ENCODE data around the gene GMFB. TPM values are rescaled to one million over a fixed set of nuclear protein-coding genes. Genes with fewer than 3 reads are reported as not detected.
"Not testable (repeated sequence)": the region's sequence is repeated elsewhere in the genome, so short reads cannot be mapped to it uniquely, and the experiment has no call there.

GMFB gene
- total RNA-seq, 4 donors from 2014 or later, result 15.9 to 23.0 (median 19.1) TPM

GRCh38 chr14:54457609-54457996 lies 31.2 kb downstream of the GMFB start:
- no peak for DNase-seq (ENCODE audit: low spot score in 2 of 2)
- intact Hi-C loops (cut with DNase I; ENCODE audit: low total_unique reads), result no loop called here
- TF ChIP-seq POLR2A (IDR thresholded peaks at IDR 0.05) (no peak), CTCF (IDR thresholded peaks at IDR 0.05) (no peak)
- no peak overlapping the region for H3K4me3 ChIP-seq (ENCODE audit: low read depth, poor library complexity, severe bottlenecking)
- WGBS, 2 donors, result 66 to 68% methylated on average over 3 of the region's 3 CpGs

- intact Hi-C loops (cut with DNase I; ENCODE audit: low total_unique reads); DNase-seq (ENCODE audit: low spot score in 2 of 2); H3K4me3 ChIP-seq (ENCODE audit: low read depth, poor library complexity, severe bottlenecking): not testable (repeated sequence)
- WGBS, 2 donors, result 87 to 100% methylated on average over 1 of the region's 1 CpG
Measured at GRCh38 chr14:54456820-54457608, 31.8 kb downstream of the GMFB start.

- 63 to 75% methylated on average over 1 of the region's 1 CpG for WGBS, 2 donors
- H3K4me3 ChIP-seq (ENCODE audit: low read depth, poor library complexity, severe bottlenecking), result no peak overlapping the region
- intact Hi-C loops (cut with DNase I; ENCODE audit: low total_unique reads), result no loop called here
- TF ChIP-seq CTCF (IDR thresholded peaks at IDR 0.05) (no peak), POLR2A (IDR thresholded peaks at IDR 0.05) (no peak)
- no peak for DNase-seq (ENCODE audit: low spot score in 2 of 2)
Measured at GRCh38 chr14:54455363-54455762, 33.4 kb downstream of the GMFB start.

GRCh38 chr14:54453990-54454389 lies 34.8 kb downstream of the GMFB start:
- DNase-seq (ENCODE audit: low spot score in 2 of 2); H3K4me3 ChIP-seq (ENCODE audit: low read depth, poor library complexity, severe bottlenecking); intact Hi-C loops (cut with DNase I; ENCODE audit: low total_unique reads): not testable (repeated sequence)
- 77 to 89% methylated on average over 5 of the region's 5 CpGs for WGBS, 2 donors

- no peak for DNase-seq (ENCODE audit: low spot score in 2 of 2)
- H3K4me3 ChIP-seq (ENCODE audit: low read depth, poor library complexity, severe bottlenecking), result no peak overlapping the region
- WGBS, 2 donors, result 50 to 60% methylated on average over 3 of the region's 3 CpGs
- intact Hi-C loops (cut with DNase I; ENCODE audit: low total_unique reads), result no loop called here
- TF ChIP-seq CTCF (IDR thresholded peaks at IDR 0.05) (no peak), POLR2A (IDR thresholded peaks at IDR 0.05) (no peak)
Measured at GRCh38 chr14:54453252-54453651, 35.5 kb downstream of the GMFB start.

GRCh38 chr14:54451961-54452360 lies 36.8 kb downstream of the GMFB start:
- H3K4me3 ChIP-seq (ENCODE audit: low read depth, poor library complexity, severe bottlenecking), result no peak overlapping the region
- intact Hi-C loops (cut with DNase I; ENCODE audit: low total_unique reads), result no loop called here
- WGBS, 2 donors, result 82 to 96% methylated on average over 3 of the region's 3 CpGs
- no peak for DNase-seq (ENCODE audit: low spot score in 2 of 2)
- TF ChIP-seq CTCF (IDR thresholded peaks at IDR 0.05) (no peak), POLR2A (IDR thresholded peaks at IDR 0.05) (no peak)

- H3K4me3 ChIP-seq (ENCODE audit: low read depth, poor library complexity, severe bottlenecking), result no peak overlapping the region
- TF ChIP-seq POLR2A (IDR thresholded peaks at IDR 0.05), result no peak
- TF ChIP-seq CTCF (IDR thresholded peaks at IDR 0.05), result no peak
- whole genome bisulfite sequencing, 2 donors, result 76 to 82% methylated on average over 7 of the region's 7 CpGs
- no peak for DNase-seq (ENCODE audit: low spot score in 2 of 2)
- intact Hi-C loops (cut with DNase I; ENCODE audit: low total_unique reads), result no loop called here
Measured at GRCh38 chr14:54451121-54451601, 37.6 kb downstream of the GMFB start.

All from lower leg skin (tissue), 4 donors.